Breast epithelium (tissue), 3 donors: Measurements from ENCODE around the gene KCTD19.

ENCODE experiments used
- CTCF ChIP-seq, 3 donors: fragments of 450-650 bp; IDR thresholded peaks; one replicate each; pipeline ENCODE4 v1.5.1; 2016 to 2017; ENCODE audit warnings: antibody characterized with exemption in 3 of 3, mild to moderate bottlenecking in 3 of 3, moderate library complexity in 3 of 3
- POLR2A ChIP-seq: fragments of 450-650 bp; IDR thresholded peaks from one replicate; pipeline ENCODE4 v1.6.1; 2016; ENCODE audit warnings: antibody characterized with exemption, mild to moderate bottlenecking, moderate library complexity
- POLR2AphosphoS5 ChIP-seq, 3 donors: sonication (generic); formaldehyde crosslinking; IDR thresholded peaks; one replicate each; pipeline ENCODE4 v1.6.1; 2017; ENCODE audit warnings: antibody characterized with exemption in 3 of 3

GRCh38 chr16:67257486-67258160 lies 68.9 kb downstream of the KCTD19 start:
- TF ChIP-seq CTCF (IDR thresholded peaks at IDR 0.05) (no peak), POLR2A (no peak), POLR2AphosphoS5 (IDR thresholded peaks at IDR 0.05) (no peak)
